ENCODE measurements around the gene TSPAN3.

TSPAN3 gene

DNA sequence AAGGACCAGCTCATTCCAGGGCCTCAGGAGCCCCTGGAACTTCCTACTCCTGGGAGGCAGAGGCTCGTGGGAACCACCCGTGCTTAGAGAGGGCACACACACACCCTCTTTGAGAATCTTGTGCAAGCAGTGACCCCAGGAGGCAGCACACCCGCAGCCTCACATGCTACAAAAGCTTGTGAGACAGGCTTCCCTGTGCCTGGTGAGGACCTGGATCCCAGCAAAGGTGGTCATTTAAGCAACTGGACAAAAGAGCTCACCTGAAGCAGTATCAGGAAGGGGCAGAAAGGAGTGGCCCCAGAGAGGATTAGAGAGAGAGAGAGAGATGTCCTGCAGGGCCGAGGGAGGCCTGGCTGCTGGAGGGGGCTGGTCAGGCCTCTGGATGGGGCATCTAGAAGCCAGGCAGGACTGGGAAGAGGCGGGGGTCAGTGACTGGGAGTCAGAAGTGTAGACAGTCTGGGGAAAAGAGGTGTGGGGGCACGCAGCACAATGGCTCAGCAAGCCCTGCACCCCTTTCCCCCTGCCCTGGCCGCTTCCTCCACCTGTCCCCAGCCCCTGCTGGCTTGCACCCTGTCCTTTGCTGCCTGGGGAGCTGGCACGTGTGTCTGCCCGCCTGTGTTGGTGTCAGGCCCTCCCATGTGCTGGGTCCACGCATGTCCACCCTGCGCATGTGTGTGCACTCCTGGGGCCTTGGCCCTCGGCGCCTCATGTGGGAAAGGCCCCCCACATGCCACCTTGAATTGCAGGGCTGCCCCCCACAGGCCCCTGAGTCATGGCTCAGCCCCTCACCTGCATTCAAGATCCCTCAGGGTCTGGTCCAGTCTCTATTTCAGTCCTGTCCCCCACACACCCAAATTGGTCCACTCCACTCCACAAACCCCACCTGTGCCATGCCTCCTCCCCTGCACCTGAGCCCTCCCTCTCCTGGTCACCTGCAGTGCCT lies 36.9 kb downstream of the TSPAN3 start:
- TF ChIP-seq CTCF (IDR thresholded peaks at IDR 0.05; ENCODE audit: low read depth, low read length), result no peak
- H3K4me3 ChIP-seq (ENCODE audit: low read depth, low read length), result no peak overlapping the region

DNA sequence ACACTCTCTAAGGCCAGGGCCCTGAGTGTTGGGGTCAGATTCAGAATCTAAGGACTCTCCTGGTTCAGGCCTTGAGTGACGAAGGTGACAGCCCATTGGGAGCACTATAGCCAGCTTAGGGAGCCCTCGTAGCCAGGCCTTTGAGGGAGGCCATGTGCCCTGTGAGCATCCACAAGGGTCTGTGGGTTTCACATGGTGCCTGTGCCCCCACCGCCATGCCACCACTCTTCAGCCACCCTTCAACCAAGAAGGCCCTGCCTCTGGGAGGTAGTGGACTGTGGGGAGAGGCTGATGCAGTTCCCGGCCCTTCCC lies 37.5 kb downstream of the TSPAN3 start:
- TF ChIP-seq CTCF (IDR thresholded peaks at IDR 0.05; ENCODE audit: low read depth, low read length), result no peak
- no peak overlapping the region for H3K4me3 ChIP-seq (ENCODE audit: low read depth, low read length)

- TF ChIP-seq CTCF (IDR thresholded peaks at IDR 0.05; ENCODE audit: low read depth, low read length), result no peak
- no peak overlapping the region for H3K4me3 ChIP-seq (ENCODE audit: low read depth, low read length)
Measured at GRCh38 chr15:77032647-77033416, 38.1 kb downstream of the TSPAN3 start.

GRCh38 chr15:77032052-77032646 lies 38.8 kb downstream of the TSPAN3 start:
- no peak for TF ChIP-seq CTCF (IDR thresholded peaks at IDR 0.05; ENCODE audit: low read depth, low read length)
- no peak overlapping the region for H3K4me3 ChIP-seq (ENCODE audit: low read depth, low read length)

DNA sequence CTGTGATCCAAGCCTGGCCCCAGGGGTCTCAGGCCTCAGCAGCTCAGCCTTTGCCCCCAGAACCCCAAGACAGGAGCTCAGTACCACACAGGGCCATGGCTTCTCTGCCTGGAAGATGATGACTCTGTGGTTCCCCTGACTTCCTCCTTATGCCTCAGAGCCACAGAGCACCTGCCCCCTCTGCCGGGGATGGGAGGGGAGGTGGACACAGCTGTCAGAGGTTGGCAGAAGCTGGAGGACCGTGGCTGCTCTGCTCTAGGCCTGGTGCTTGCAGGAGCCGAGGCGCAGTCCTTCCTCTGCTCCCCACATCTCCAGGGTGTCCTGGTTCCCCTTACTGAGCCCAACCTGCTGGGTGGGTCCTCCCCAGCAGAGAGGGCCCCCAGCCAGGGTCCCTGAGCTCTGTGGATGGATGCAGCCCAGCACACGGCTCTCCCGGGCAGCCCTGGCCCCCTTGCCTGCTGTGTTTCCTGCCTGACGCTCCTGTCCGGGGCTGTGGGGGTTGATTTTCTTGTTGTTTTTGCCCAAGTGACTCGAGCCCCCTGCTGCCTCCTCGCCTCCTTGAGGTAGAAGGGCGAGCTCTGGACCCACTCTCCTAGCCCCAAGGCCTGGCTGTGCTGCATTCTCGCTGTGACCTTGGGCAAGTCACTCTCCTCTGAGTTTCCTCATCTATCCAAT lies 39.4 kb downstream of the TSPAN3 start:
- TF ChIP-seq CTCF (IDR thresholded peaks at IDR 0.05; ENCODE audit: low read depth, low read length), result no peak
- no peak overlapping the region for H3K4me3 ChIP-seq (ENCODE audit: low read depth, low read length)

DNA sequence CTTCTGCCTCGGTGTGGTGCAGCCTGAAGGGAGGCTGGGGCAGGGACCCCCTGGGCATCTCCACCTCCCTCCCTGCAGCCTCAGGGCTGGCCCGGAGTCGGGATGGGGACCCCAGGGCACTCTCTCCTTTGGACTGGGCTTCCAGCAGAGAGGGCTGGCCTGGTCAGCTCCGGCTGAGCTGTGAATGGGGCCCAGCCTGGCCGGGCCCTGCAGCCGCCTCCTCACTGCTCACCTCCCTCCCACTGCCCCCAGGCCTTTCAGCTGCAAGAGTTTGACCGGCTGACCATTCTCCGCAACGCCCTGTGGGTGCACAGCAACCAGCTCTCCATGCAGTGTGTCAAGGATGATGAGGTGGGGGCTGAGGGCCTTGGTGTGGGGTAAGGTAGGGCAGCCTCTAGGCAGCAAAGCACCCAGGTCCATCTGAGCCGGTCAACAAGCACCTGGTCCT lies 40.0 kb downstream of the TSPAN3 start:
- TF ChIP-seq CTCF (IDR thresholded peaks at IDR 0.05; ENCODE audit: low read depth, low read length), result no peak
- H3K4me3 ChIP-seq (ENCODE audit: low read depth, low read length), result no peak overlapping the region

Measured in WI38 (cell line).